NCI-H2196 (cell line): ENCODE data around the gene TSGA10IP.
A peak's percentile ranks its signal among the peaks of the same experiment; 100 is the strongest.

ENCODE experiments used
- DNase-seq: peaks from one replicate; lab custom pipeline; 2025; ENCODE audit not compliant: unreplicated experiment; lab: John Stamatoyannopoulos, UW

The TSGA10IP gene

GRCh38 chr11:65973439-65974110 lies 28.3 kb downstream of the TSGA10IP start:
- no peak for DNase-seq

DNA sequence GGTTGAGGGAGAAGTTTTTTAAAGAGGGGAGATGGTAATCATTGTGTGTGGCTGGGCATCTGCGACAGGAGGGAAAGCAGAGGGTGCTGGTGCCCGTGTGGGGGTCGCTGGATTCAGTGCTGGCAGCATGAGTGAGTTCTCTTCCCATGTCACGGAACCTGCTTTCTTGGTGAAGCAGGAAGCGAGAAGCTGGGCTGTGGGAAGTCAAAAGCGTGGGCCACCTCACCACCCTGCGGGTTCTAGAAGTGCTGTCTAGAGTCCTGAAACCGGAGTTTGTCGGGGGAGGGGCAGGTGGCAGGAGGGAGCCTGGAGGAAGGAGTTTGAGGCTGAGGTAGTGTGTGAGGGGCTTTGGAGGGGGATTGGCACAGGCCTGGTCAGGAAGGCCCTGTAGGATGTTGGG lies 30.5 kb downstream of the TSGA10IP start:
- DNase-seq = no peak

DNA sequence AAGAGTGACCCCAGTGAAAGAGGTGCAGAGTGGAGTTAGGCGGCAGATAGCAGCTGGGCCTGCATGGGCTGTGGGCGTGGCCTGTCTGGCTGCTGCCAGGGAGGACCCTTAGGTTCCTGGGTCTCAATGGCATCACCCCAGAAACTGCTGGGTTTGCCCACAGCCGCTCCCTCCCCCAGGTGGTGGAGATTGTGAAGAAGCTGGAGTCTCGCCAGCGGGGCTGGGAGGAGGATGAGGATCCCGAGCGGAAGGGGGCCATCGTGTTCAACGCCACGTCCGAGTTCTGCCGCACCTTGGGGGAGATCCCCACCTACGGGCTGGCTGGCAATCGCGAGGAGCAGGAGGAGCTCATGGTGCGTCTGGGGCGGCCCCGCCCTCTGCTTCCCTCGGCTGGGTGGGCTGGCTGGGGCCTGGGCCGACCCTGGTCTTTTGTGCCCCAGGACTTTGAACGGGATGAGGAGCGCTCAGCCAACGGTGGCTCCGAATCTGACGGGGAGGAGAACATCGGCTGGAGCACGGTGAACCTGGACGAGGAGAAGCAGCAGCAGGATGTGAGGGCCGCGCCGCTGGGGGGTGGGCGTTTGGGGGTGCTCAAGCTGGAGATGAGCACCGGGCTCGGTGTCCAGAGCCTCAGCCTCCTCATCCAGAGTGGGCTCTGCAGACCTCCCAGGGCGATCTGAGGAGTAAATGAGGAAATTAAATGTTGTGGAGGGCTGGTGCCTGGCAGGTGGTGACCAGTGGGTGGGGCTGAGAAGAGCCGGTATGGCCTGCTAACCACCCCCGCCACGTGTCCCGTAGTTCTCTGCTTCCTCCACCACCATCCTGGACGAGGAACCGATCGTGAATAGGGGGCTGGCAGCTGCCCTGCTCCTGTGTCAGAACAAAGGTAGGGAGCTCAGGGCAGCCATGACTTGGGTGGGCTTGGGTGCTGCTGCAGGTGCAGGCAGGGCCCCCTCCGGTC lies 31.2 kb downstream of the TSGA10IP start:
- no peak for DNase-seq

- no peak for DNase-seq
Measured at GRCh38 chr11:65977621-65978390, 32.5 kb downstream of the TSGA10IP start.

- DNase-seq = no peak
Measured at GRCh38 chr11:65978391-65979238, 33.3 kb downstream of the TSGA10IP start.

DNA sequence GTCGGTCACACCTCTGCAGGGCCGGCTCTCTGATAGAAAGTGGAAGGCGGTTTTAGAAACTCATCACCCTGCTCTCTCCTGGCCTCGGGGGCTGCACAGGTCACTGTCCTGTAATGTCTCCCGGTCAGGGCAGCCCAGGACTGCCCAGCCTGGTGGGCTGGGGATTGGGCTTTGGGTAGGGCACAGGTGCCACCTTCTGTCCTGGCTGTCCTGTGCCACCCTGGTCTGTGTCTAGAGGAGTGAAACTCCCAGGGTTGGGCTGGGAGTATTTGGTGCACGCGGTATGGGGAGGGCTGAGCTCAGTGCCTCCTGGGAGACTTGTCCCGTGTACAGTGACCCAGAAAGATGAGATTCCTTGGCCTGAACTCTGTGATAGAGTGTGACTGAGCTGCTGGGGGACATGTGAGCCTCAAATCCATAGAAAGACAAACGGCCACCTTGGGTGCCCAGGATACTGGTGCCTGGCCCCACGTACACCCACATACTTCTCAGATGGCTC lies 34.0 kb downstream of the TSGA10IP start:
- DNase-seq = no peak

DNA sequence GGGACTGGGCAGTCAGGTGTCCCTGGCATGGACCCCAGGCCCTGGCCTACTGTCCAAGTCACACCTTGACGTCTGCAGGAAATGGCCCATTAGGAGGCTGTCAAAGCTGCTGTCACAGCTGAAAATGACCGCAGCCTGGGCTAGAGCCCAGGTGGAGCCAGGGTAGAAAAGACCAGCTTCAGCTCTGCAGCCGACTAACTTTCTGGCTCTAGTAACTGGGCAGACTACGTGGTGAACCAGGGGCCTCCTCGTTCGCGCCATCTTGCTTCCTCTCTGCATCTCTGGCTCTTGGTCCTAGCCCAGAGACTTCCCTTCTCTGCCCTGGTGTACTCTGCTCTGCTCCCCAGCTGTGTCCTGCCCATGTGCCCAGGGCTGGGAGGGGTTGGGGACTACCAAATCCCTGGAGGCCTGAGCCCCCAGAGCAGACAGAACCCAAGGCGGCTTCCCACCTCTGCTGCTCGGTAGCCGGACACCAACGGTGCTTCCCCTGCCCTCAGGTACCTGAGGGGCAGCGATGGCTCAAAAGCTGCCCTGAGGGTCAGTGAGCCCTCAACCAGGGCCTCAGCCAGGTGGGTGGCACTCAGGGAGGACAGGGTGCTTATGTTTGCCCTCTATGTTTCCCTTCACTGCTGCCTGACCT lies 35.9 kb downstream of the TSGA10IP start:
- no peak for DNase-seq

GRCh38 chr11:65981972-65982823 lies 36.9 kb downstream of the TSGA10IP start:
- no peak for DNase-seq

- no peak for DNase-seq
Measured at GRCh38 chr11:65982824-65983588, 37.7 kb downstream of the TSGA10IP start.

DNA sequence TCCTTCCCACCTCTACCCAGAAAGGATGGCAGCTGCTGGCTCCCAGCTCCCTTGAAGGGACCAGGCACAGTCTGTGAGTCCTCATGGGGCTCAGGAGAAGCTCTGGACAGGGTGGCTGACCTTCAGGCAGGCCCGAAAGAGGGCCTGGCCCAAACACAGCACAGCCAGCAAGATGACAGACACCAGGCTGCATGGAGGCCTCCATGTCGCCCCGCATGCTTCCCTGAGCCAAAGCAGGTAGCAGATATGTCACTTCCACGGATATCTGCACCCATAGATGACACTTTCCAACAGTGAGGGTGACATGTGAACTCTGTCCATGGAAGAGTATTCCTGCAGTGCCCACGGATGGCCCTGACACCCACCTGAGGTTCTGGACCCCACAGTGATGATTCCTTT lies 38.3 kb downstream of the TSGA10IP start:
- DNase-seq = no peak

DNA sequence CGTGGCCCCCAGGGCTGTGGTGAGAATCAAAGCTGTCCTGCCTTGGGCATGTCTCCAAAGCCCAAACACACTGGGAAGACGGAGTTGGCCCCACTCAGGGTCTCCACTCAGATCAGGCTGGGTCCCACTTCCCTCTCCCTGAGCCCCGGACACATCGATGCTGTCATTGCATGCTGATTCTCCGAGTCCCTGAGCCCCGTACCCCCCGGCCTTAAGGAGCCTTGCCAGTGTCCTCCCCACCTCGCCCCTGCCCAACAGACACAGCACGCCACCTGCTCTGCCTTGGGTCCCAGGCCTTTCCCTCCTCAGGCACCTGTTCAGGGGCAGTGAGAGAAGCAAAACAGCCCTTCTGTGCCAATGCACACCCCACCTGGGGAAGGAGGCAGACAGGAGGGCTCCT lies 42.1 kb downstream of the TSGA10IP start:
- DNase-seq = no peak

- peak; percentile 88 for DNase-seq
Measured at GRCh38 chr11:65988791-65989592, 43.7 kb downstream of the TSGA10IP start.

DNA sequence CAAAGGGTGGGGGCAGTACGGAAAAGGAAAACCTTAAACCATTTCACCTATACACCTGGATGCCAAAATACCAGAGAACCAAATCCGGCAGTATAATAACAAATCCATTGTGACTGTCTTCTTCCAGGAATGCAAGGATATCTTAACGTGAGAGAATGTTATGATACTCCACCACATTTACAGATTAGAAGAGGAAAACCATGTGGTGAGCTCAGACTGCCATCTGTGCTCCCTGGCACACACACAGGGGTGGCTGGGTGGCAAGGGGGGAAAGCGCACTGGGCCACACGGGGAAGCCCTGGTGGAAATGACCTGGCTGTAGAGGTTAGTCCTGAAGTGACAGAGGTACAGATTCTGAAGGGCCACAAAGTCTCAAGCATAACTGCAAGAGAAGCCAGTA lies 46.8 kb downstream of the TSGA10IP start:
- no peak for DNase-seq

- no peak for DNase-seq
Measured at GRCh38 chr11:65997286-65997685, 52.0 kb downstream of the TSGA10IP start.

DNA sequence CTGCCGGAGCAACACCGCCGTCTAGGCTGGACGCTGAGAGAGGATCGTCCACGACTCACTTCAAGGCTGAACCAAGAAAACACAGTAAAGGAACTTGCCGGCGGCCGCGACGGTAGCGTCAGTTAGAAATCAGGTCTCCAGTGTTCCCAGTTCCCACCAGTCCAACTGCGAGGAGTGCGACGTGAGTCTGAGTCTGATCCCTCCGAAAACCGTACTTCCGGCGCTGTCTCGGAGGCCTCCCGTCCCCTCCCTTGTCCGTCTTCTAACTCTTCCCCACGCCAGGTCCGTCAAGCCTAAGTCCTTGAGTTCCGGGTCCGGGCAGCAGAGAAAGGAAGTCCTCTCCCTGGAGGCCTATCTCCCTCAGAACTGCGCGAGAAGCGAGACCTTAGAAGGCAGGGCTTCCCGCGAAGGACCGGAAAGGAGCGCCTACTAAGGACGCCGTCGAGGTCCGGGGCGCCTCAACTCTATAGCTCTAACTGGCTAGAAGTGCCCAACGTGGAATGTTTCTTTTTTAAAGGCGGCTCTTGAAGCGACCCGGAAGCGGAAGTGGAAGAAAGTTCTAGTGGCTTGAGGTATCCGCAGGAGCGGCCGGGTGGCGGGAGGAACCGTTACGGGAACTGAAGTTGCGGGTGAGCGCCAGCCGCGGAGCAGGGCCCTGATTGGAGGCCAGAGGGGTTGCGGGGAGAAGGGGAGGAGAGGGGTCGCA lies 56.8 kb downstream of the TSGA10IP start, which contains the start of the genes BANF1 and EIF1AD:
TSS of gene BANF1 (plus strand) at position 562 of the 706 bp plus-strand sequence. CDS start 748 bp downstream, outside the sequence.
TSS of gene EIF1AD (minus strand) at position 216 of the 706 bp plus-strand sequence. CDS start 1,768 bp downstream, outside the sequence.
- peak; percentile 98 for DNase-seq

- DNase-seq = peak; percentile 53
Measured at GRCh38 chr11:66002648-66003225, 57.5 kb downstream of the TSGA10IP start.
